HEK293 (cell line): ENCODE measurements around the gene COX7A2L.

Experiments used
- CTCF ChIA-PET: fragments of 350-600 bp; formaldehyde crosslinking; extraction: SDS; loops from one replicate; lab custom pipeline; 2021; ENCODE audit warnings: antibody characterized with exemption; lab: Yijun Ruan, JAX
- POLR2A ChIA-PET: fragments of 300-600 bp; formaldehyde crosslinking; extraction: SDS; loops from one replicate; lab custom pipeline; 2020; ENCODE audit warnings: antibody characterized with exemption, inconsistent platforms; lab: Yijun Ruan, JAX
- H3K27ac ChIP-seq: fragments of 200-500 bp; sonication (Bioruptor generic); 2 replicates; pipeline ENCODE4 v1.5.1; 2014; ENCODE audit warnings: low read depth, low read length, control low read depth, inconsistent platforms; ENCODE audit errors: extremely low read depth
- H3K36me3 ChIP-seq, 2 experiments: fragments of 200-500 bp in 1 of 2; sonication (Bioruptor generic) in 1 of 2; 1 replicate in 1 of 2; 2 replicates in 1 of 2; pipeline ENCODE4 v1.5.1; 2014 to 2017; ENCODE audit warnings: inconsistent platforms in 2 of 2, low read length in 2 of 2; ENCODE audit not compliant: control insufficient read depth in 2 of 2, insufficient read depth in 1 of 2
- H3K4me1 ChIP-seq: fragments of 200-500 bp; sonication (Bioruptor generic); 2 replicates; pipeline ENCODE4 v1.5.1; 2014; ENCODE audit warnings: mild to moderate bottlenecking, low read length, inconsistent platforms; ENCODE audit not compliant: control insufficient read depth, insufficient read depth
- H3K4me3 ChIP-seq: 2 replicates; pipeline ENCODE4 v1.5.1; 2011; ENCODE audit warnings: low read depth, mild to moderate bottlenecking, control low read depth, low read length, moderate library complexity
- H3K9me3 ChIP-seq: fragments of 200-500 bp; sonication (Bioruptor generic); 2 replicates; pipeline ENCODE4 v1.5.1; 2014; ENCODE audit warnings: low read depth, low read length, inconsistent platforms; ENCODE audit not compliant: control insufficient read depth, insufficient read depth
- BCL11A ChIP-seq: fragments of 450-650 bp; formaldehyde crosslinking; IDR thresholded peaks from 2 replicates; pipeline ENCODE4 v1.5.1; 2016; ENCODE audit warnings: low read depth, missing biosample characterization, missing genetic modification characterization
- KLF9 ChIP-seq: fragments of 450-650 bp; formaldehyde crosslinking; IDR thresholded peaks from 2 replicates; pipeline ENCODE4 v1.5.1; 2016; ENCODE audit warnings: missing biosample characterization, missing genetic modification characterization, low read depth
- MZF1 ChIP-seq: fragments of 450-650 bp; formaldehyde crosslinking; IDR thresholded peaks from 2 replicates; pipeline ENCODE4 v1.5.1; 2017; ENCODE audit warnings: missing biosample characterization, missing genetic modification characterization, borderline replicate concordance
- SCRT2 ChIP-seq: fragments of 450-650 bp; formaldehyde crosslinking; IDR thresholded peaks from 2 replicates; pipeline ENCODE4 v1.5.1; 2016; ENCODE audit warnings: missing biosample characterization, missing genetic modification characterization
- YY2 ChIP-seq: fragments of 450-650 bp; formaldehyde crosslinking; IDR thresholded peaks from 2 replicates; pipeline ENCODE4 v1.5.1; 2016; ENCODE audit warnings: missing biosample characterization, missing genetic modification characterization
- ZBTB17 ChIP-seq: fragments of 450-650 bp; formaldehyde crosslinking; IDR thresholded peaks from 2 replicates; pipeline ENCODE4 v1.5.1; 2016; ENCODE audit warnings: missing biosample characterization, missing genetic modification characterization
- ZNF121 ChIP-seq: fragments of 450-650 bp; formaldehyde crosslinking; IDR thresholded peaks from 2 replicates; pipeline ENCODE4 v1.5.1; 2016; ENCODE audit warnings: missing biosample characterization, missing genetic modification characterization
- ZNF157 ChIP-seq: fragments of 450-650 bp; formaldehyde crosslinking; IDR thresholded peaks from 2 replicates; pipeline ENCODE4 v1.5.1; 2016; ENCODE audit warnings: missing biosample characterization, missing genetic modification characterization
- ZNF214 ChIP-seq: fragments of 450-650 bp; formaldehyde crosslinking; IDR thresholded peaks from 2 replicates; pipeline ENCODE4 v1.5.1; 2017; ENCODE audit warnings: missing biosample characterization, mild to moderate bottlenecking, missing genetic modification characterization, borderline replicate concordance
- ZNF292 ChIP-seq: fragments of 450-650 bp; formaldehyde crosslinking; IDR thresholded peaks from 2 replicates; pipeline ENCODE4 v1.5.1; 2016; ENCODE audit warnings: low read depth, missing biosample characterization, missing genetic modification characterization, borderline replicate concordance
- ZNF37A ChIP-seq: fragments of 450-650 bp; IDR thresholded peaks from 2 replicates; pipeline ENCODE4 v1.5.1; 2018; ENCODE audit warnings: missing biosample characterization, missing genetic modification characterization
- ZNF416 ChIP-seq: fragments of 450-650 bp; formaldehyde crosslinking; IDR thresholded peaks from 2 replicates; pipeline ENCODE4 v1.5.1; 2016; ENCODE audit warnings: missing biosample characterization, missing genetic modification characterization
- ZNF571 ChIP-seq: fragments of 450-650 bp; formaldehyde crosslinking; IDR thresholded peaks from 2 replicates; pipeline ENCODE4 v1.5.0; 2017; ENCODE audit warnings: missing biosample characterization, missing genetic modification characterization
- ZNF658 ChIP-seq: fragments of 450-650 bp; formaldehyde crosslinking; IDR thresholded peaks from 2 replicates; pipeline ENCODE4; 2016; ENCODE audit warnings: missing biosample characterization, missing genetic modification characterization
- ZNF664 ChIP-seq: fragments of 450-650 bp; formaldehyde crosslinking; IDR thresholded peaks from 2 replicates; pipeline ENCODE4 v1.5.1; 2016; ENCODE audit warnings: missing biosample characterization, missing genetic modification characterization
- ZNF677 ChIP-seq: fragments of 450-650 bp; IDR thresholded peaks from 2 replicates; pipeline ENCODE4 v1.5.0; 2018; ENCODE audit warnings: missing biosample characterization, mild to moderate bottlenecking, missing genetic modification characterization, moderate library complexity
- ZNF830 ChIP-seq: fragments of 450-650 bp; IDR thresholded peaks from 2 replicates; pipeline ENCODE4 v1.5.0; 2018; ENCODE audit warnings: missing biosample characterization, missing genetic modification characterization, low read depth, mild to moderate bottlenecking, moderate library complexity
- TF ChIP-seq, protein P1 (sequence below): fragments of 450-650 bp; formaldehyde crosslinking; IDR thresholded peaks from 2 replicates; pipeline ENCODE4 v1.5.1; 2016; ENCODE audit warnings: missing biosample characterization, missing genetic modification characterization, borderline replicate concordance
- TF ChIP-seq, protein P2 (sequence below): fragments of 450-650 bp; formaldehyde crosslinking; IDR thresholded peaks from 2 replicates; pipeline ENCODE4 v1.5.1; 2016; ENCODE audit warnings: missing biosample characterization, missing genetic modification characterization, low read depth
- TF ChIP-seq, protein P3 (sequence below): fragments of 450-650 bp; formaldehyde crosslinking; IDR thresholded peaks from 2 replicates; pipeline ENCODE4 v1.5.1; 2016; ENCODE audit warnings: missing biosample characterization, missing genetic modification characterization, borderline replicate concordance

The COX7A2L gene

DNA sequence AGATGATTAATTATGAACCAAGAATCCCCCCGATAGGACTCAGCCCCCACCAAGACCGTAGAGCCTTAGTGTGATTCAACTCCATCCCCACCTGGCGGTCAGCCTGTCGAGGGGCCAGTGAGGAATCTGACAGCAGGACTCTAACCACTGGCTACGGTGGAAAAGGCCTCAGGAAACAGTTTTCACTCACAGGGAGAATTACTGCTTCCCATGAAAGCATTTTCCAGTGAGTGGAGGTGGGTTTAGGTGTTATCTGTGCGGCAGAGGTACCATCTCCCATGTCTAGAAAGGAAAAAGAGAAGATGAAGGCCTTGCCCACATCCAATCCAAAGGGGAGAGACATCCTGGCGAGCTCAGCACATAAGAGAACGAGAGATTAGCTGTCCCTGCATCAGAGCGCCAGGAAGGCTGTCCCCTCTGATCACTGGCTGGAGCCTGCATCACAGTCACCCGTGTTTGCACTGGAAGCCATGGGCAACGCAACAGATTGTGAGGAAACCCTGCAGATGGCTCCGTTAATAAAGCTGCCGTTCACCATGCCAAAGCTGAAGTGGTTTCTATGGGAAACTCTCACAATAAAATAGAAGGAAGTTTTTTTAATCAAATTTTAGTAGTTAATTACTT lies 22.3 kb downstream of the COX7A2L start:
- Histone ChIP-seq H3K27ac (no peak overlapping the region), H3K4me1 (peaks cover 6% of the 10 kb centered on the region; the same call in 1 of the 2 replicates)
- CTCF ChIA-PET, result interaction anchor here (0.6 to 0.9 kb wide), 2 partner anchors 14 to 1446 kb away, joined by 3 read pairs; no protein-coding TSS in a partner anchor
- POLR2A ChIA-PET, result interaction anchor here (0.8 kb wide), 1 partner anchor 13 kb away, joined by 3 read pairs; no protein-coding TSS in a partner anchor
- TF ChIP-seq KLF9 (tag by site-specific recombination), result no peak
- TF ChIP-seq, all 188 proteins: peak for 0
- no peaks in the 10 kb centered on the region for H3K9me3 ChIP-seq
- no peak overlapping the region for H3K4me3 ChIP-seq
- H3K36me3 ChIP-seq, result peaks cover 12 to 65% of the 10 kb centered on the region in 2 experiments

DNA sequence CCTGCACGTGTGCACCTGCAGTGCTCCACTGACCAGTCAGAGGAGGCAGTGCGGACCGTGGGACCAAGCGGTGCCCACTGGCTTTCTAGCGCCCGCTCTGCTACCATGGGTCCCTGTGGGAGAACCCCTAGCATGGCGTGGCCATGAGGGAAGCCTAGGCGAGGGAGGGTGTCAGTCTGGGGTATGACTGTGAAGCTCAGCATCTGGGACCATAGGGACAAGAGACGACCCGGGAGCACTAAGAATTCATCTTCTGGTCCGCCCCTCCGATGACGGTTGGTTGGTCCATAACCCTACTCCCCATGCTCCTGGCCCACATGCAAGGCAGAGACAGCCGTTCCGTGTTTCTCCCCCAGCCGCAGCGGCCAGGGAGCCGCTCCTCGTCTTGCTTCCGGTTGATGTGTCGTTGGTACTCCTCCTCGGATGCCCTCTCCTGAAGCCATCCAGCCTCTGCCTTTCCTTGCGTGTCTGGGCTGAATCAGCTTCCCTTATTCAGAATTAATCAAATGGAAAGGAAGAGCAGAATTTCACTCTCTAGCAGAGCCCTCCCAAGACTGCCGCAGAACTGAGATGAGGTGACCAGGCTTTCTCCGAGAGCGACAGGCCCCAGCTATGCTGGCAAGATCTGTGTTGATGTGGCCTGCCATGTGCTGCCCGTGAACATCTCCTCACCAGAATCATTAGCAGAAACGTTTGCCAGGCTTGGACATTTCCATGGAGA lies 23.0 kb downstream of the COX7A2L start:
- CTCF ChIA-PET, result no interaction called here
- peaks cover 6% of the 10 kb centered on the region; the same call in 1 of the 2 replicates for H3K4me1 ChIP-seq
- POLR2A ChIA-PET, result no interaction called here
- TF ChIP-seq ZNF157, result no peak
- TF ChIP-seq ZBTB17 (tag by site-specific recombination), result no peak
- no peak for TF ChIP-seq ZNF121 (tag by site-specific recombination)
- TF ChIP-seq ZNF37A, result no peak
- TF ChIP-seq YY2 (tag by site-specific recombination), result no peak
- TF ChIP-seq, protein P1, sequence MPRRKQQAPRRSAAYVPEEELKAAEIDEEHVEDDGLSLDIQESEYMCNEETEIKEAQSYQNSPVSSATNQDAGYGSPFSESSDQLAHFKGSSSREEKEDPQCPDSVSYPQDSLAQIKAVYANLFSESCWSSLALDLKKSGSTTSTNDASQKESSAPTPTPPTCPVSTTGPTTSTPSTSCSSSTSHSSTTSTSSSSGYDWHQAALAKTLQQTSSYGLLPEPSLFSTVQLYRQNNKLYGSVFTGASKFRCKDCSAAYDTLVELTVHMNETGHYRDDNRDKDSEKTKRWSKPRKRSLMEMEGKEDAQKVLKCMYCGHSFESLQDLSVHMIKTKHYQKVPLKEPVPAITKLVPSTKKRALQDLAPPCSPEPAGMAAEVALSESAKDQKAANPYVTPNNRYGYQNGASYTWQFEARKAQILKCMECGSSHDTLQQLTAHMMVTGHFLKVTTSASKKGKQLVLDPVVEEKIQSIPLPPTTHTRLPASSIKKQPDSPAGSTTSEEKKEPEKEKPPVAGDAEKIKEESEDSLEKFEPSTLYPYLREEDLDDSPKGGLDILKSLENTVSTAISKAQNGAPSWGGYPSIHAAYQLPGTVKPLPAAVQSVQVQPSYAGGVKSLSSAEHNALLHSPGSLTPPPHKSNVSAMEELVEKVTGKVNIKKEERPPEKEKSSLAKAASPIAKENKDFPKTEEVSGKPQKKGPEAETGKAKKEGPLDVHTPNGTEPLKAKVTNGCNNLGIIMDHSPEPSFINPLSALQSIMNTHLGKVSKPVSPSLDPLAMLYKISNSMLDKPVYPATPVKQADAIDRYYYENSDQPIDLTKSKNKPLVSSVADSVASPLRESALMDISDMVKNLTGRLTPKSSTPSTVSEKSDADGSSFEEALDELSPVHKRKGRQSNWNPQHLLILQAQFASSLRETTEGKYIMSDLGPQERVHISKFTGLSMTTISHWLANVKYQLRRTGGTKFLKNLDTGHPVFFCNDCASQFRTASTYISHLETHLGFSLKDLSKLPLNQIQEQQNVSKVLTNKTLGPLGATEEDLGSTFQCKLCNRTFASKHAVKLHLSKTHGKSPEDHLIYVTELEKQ, result no peak
- TF ChIP-seq, protein P2, sequence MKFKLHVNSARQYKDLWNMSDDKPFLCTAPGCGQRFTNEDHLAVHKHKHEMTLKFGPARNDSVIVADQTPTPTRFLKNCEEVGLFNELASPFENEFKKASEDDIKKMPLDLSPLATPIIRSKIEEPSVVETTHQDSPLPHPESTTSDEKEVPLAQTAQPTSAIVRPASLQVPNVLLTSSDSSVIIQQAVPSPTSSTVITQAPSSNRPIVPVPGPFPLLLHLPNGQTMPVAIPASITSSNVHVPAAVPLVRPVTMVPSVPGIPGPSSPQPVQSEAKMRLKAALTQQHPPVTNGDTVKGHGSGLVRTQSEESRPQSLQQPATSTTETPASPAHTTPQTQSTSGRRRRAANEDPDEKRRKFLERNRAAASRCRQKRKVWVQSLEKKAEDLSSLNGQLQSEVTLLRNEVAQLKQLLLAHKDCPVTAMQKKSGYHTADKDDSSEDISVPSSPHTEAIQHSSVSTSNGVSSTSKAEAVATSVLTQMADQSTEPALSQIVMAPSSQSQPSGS (tag by site-specific recombination), result no peak
- TF ChIP-seq BCL11A (tag by site-specific recombination), result no peak
- no peak for TF ChIP-seq ZNF677
- TF ChIP-seq SCRT2, result no peak
- TF ChIP-seq ZNF571 (tag by site-specific recombination), result no peak
- TF ChIP-seq ZNF664 (tag by site-specific recombination), result no peak
- TF ChIP-seq ZNF416, result no peak
- TF ChIP-seq, all 188 proteins: peak for 0
- H3K4me3 ChIP-seq, result no peak overlapping the region
- H3K36me3 ChIP-seq, result peaks cover 12 to 71% of the 10 kb centered on the region in 2 experiments
- H3K27ac ChIP-seq, result no peak overlapping the region
- no peaks in the 10 kb centered on the region for H3K9me3 ChIP-seq

DNA sequence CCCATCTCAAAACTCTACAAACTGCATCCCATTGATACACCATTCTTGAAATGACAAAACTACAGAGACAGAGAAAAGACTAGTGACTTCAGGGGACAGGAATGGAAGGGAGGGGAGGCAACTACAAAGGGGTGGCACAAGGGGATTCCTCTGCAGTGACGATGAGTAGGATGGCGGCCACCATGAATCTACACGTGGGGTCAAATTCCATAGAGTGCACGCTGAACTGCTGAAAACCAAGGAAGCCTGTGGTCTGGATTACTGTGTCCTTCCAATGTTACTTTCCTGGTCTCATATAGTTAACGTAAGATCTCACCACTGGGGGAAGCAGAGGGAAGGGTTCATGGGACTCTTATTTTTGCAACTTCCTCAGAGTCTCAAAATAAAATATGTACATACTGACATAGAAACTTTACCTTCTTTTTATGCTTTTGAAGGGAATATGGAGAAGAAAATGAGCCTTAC lies 23.6 kb downstream of the COX7A2L start:
- H3K9me3 ChIP-seq, result no peaks in the 10 kb centered on the region
- H3K4me3 ChIP-seq, result no peak overlapping the region
- peaks cover 3% of the 10 kb centered on the region; the same call in 1 of the 2 replicates for H3K4me1 ChIP-seq
- POLR2A ChIA-PET, result no interaction called here
- no peak overlapping the region for H3K27ac ChIP-seq
- H3K36me3 ChIP-seq, result peaks cover 12 to 78% of the 10 kb centered on the region in 2 experiments
- CTCF ChIA-PET, result no interaction called here
- no peak for TF ChIP-seq ZNF658 (tag by site-specific recombination)
- no peak for TF ChIP-seq ZNF214
- TF ChIP-seq, protein P3, sequence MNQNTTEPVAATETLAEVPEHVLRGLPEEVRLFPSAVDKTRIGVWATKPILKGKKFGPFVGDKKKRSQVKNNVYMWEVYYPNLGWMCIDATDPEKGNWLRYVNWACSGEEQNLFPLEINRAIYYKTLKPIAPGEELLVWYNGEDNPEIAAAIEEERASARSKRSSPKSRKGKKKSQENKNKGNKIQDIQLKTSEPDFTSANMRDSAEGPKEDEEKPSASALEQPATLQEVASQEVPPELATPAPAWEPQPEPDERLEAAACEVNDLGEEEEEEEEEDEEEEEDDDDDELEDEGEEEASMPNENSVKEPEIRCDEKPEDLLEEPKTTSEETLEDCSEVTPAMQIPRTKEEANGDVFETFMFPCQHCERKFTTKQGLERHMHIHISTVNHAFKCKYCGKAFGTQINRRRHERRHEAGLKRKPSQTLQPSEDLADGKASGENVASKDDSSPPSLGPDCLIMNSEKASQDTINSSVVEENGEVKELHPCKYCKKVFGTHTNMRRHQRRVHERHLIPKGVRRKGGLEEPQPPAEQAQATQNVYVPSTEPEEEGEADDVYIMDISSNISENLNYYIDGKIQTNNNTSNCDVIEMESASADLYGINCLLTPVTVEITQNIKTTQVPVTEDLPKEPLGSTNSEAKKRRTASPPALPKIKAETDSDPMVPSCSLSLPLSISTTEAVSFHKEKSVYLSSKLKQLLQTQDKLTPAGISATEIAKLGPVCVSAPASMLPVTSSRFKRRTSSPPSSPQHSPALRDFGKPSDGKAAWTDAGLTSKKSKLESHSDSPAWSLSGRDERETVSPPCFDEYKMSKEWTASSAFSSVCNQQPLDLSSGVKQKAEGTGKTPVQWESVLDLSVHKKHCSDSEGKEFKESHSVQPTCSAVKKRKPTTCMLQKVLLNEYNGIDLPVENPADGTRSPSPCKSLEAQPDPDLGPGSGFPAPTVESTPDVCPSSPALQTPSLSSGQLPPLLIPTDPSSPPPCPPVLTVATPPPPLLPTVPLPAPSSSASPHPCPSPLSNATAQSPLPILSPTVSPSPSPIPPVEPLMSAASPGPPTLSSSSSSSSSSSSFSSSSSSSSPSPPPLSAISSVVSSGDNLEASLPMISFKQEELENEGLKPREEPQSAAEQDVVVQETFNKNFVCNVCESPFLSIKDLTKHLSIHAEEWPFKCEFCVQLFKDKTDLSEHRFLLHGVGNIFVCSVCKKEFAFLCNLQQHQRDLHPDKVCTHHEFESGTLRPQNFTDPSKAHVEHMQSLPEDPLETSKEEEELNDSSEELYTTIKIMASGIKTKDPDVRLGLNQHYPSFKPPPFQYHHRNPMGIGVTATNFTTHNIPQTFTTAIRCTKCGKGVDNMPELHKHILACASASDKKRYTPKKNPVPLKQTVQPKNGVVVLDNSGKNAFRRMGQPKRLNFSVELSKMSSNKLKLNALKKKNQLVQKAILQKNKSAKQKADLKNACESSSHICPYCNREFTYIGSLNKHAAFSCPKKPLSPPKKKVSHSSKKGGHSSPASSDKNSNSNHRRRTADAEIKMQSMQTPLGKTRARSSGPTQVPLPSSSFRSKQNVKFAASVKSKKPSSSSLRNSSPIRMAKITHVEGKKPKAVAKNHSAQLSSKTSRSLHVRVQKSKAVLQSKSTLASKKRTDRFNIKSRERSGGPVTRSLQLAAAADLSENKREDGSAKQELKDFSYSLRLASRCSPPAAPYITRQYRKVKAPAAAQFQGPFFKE (tag by site-specific recombination), result no peak
- no peak for TF ChIP-seq MZF1
- no peak for TF ChIP-seq ZNF830 (tag by site-specific recombination)
- no peak for TF ChIP-seq ZNF292 (tag by site-specific recombination)
- TF ChIP-seq KLF9 (tag by site-specific recombination), result no peak
